Epithelial cell of prostate (primary cell): ENCODE measurements around the gene BPIFB3.
"Not testable (repeated sequence)": the region's sequence is repeated elsewhere in the genome, so short reads cannot be mapped to it uniquely, and the experiment has no call there.

Source experiments
- DNase-seq: peaks from one replicate; pipeline ENCODE4 v3.0.0-alpha.2; 2011; ENCODE audit warnings: low read depth, low spot score
- H3K27ac ChIP-seq: fragments of 450-650 bp; 2 replicates; pipeline ENCODE4 v1.5.1; 2017; ENCODE audit warnings: mild to moderate bottlenecking

The BPIFB3 gene

DNA sequence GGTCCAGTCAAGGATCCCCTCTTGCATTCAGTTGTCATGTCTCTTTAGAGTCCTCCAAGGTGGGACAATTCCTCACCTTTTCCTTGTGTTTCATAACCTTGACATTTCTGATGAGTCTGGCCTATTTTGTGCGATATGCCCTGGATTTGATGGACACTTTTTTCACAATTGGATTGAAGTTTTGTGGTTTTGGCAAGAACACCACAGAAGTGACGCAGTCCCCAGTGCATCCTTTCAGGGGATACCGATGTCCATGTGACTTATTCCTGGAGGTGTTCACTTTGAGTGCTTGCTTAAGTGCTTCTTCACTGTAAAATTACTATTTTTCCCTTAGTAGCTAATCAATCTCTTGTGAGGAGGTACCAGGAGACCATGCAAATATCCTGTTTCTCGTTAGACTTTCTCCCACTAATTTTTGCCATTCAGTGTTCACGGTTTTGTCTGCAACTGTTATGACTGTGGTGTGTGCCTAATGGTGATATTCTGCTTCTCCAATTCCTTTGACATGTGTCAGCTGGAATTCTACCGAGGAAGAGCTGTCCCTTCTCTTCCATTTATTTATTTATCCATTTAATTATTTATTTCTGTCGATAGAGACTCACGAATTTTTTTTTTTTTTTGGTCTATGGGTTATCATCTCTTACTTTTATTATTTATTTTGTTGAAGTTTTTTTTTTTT lies 56.6 kb downstream of the BPIFB3 start:
- no peak overlapping the region for H3K27ac ChIP-seq
- DNase-seq = no peak

DNA sequence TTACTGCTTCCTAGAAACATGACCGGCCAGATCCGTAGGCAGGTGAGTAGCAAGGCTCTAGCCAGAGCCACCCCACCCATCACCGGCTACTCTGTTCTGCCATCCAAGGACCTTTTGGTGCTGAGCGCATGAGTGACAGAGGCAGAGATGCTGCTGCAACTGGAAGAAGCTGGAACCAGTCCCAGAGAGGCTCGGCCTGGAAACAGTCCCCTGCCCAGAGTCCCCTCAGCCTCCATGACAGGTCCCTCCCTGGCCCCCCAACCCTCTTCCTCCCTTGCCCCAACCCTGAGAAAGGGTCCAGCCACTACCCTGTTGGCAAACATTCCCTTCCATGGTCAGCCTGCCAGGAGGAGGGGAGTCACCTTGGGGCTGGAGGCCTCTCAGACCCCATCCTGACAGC lies 57.6 kb downstream of the BPIFB3 start:
- H3K27ac ChIP-seq = no peak overlapping the region
- DNase-seq = no peak

DNA sequence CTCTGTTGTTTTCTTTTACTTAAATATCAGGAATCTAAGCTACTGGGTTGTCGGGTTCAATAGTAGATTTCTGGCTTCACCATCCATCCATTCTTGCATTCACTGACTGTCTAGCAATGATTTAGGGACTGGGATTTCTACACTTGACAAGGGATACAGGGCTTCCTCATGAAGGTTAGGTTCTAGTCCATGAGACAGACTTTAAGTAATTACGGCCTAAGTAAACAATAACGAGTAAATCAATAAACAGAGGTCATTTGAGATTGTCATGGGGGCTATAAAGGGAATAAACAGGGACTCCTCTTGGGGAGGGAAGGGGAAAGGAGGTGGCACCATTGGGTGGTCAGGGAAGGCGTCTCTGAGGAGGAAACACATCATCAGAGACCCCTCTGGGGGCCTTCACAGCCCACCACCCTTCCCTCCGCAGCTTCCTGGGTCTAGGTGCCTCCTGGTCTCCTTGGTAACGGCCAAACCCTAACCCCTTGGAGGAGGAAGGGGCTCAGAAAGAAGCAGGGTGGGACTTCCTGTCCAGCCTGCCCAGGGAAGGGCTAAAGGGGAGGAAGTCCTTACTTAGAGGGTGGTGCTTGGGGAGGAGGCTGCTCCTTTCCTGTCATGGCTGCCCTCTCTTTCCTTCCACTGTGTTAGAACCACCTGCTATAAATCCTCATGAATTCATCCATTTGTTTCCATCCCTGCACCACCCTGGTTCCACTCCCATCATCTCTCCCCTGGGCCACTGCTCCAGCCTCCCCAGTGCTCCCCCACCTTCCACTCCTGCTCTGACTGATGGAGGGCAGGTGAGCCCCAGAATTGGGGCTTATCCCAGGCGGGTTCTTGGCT lies 59.1 kb downstream of the BPIFB3 start:
- H3K27ac ChIP-seq = no peak overlapping the region
- no peak for DNase-seq

DNA sequence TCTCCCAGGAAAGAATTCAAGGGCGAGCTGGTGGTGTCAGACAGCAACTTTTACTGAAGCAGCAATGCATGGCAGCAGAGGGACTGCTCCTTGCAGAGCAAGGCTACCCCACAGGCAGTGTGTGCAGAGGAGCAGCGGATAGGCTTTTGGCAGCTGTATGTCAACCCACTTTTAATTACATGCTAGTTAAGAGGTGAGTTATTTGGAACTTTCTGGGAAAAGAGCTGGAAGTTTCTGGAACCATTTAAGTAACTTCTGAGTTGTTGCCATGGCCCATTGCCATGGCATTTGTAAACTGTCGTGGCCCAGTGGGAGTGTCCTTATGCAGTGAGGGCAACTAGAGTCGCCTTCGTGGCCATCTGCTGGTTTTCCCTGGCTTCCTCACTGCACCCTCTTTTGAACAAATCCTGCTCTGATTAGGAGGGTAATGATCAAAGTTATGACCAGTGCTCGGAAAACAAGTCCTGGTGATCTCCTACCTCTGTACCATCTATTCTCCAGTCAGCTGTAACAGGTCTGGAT lies 59.7 kb downstream of the BPIFB3 start:
- no peak for DNase-seq
- no peak overlapping the region for H3K27ac ChIP-seq

DNA sequence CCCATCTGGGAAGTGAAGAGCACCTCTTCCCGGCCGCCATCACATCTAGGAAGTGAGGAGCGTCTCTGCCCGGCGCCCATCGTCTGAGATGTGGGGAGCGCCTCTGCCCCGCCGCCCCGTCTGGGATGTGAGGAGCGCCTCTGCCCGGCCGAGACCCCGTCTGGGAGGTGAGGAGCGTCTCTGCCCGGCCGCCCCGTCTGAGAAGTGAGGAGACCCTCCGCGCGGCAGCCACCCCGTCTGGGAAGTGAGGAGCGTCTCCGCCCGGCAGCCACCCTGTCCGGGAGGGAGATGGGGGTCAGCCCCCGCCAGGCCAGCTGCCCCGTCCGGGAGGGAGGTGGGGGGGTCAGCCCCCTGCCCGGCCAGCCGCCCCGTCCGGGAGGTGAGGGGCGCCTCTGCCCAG lies 61.8 kb downstream of the BPIFB3 start:
- not testable (repeated sequence) for H3K27ac ChIP-seq, DNase-seq

DNA sequence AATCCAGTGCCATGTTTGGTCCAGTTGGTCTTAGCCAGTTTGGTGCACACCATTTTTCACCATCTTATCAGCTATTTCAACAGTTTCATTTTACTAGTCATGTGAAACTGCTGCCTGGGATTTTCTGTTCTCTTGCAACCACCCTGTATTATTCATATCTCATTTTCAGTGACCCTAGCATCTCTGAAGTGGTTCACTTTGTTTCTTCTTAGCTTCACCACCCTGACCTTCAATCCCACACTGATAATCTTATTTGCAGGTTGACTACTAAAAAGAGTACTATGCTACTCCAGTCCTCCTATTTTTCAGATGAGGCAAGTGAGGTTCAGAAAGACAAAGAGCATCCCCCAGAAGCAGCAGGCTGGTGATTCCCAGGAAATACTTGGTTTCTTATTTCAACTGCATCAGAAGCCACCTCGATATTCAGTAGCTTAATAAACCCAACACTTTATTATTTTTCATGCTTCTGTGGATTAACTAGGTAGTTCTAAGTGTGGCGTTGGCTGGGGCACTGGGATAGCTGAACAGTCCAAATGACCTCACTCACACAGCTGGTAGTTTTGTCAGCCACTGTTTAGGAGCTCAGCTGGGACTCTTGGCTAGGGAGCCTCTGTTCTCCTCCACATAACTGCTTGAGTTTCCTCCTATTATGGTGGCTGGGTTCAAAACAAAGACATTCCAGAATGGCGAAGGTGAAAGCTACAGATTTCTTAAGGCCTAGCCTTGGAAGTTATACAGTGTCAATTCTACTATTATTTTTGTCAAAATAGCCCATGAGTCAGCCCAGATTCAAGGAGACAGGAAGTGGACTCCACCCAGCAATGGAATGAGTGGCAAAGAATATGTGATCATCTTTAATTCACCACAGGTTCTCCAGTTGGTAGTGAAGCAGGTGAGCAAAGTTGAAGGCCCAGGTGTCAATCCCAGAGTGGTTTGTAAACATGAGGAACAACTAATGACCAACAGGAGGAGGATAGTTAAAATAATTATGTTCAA lies 66.3 kb downstream of the BPIFB3 start:
- no peak for DNase-seq

DNA sequence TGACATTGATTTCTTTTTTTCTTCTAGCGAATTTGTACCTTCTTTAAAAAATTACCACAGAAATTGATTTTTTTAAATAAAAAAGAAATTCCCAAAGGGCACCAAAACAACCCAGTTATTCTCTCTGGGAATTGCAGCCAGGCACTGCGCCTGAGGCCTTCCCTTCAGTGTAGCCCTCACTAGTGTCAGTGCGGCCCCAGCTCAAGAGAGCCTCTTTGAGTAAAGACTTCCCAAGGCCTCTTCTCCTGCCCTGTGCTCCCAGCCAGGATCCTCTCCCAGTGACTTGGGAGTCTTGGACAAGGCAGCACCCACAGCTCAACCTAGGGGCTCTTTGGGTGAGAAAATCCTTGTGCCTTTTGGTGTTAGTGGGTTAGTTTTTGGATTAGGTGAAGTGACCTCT lies 67.2 kb downstream of the BPIFB3 start:
- no peak overlapping the region for H3K27ac ChIP-seq
- no peak for DNase-seq

More for the DNA sequence above, 66.3 kb downstream of the BPIFB3 start:
- no peak overlapping the region for H3K27ac ChIP-seq

DNA sequence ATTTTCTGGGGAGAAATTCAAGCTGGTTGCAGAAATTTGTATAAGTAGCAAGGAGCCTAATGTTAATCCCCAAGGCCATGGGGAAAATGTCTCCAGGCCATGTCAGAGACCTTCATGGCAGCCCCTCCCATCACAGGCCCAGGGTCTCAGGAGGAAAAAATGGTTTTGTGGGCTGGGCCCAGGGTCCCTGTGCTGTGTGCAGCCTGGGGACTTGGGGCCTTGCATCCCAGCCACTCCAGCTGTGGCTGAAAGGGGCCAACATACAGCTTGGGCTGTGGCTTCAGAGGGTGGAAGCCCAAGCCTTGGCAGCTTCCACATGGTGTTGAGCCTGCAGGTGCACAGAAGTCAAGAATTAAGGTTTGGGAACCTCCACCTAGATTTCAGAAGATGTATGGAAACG lies 68.6 kb downstream of the BPIFB3 start:
- DNase-seq, H3K27ac ChIP-seq: not testable (repeated sequence)
